CD4-positive, alpha-beta T cell treated with Interleukin-4 for 4 hours (primary cell): ENCODE data around the gene ASCL2.

Source experiments
- DNase-seq: peaks from one replicate; pipeline ENCODE4 v3.0.0-alpha.2; 2020

Gene ASCL2

DNA sequence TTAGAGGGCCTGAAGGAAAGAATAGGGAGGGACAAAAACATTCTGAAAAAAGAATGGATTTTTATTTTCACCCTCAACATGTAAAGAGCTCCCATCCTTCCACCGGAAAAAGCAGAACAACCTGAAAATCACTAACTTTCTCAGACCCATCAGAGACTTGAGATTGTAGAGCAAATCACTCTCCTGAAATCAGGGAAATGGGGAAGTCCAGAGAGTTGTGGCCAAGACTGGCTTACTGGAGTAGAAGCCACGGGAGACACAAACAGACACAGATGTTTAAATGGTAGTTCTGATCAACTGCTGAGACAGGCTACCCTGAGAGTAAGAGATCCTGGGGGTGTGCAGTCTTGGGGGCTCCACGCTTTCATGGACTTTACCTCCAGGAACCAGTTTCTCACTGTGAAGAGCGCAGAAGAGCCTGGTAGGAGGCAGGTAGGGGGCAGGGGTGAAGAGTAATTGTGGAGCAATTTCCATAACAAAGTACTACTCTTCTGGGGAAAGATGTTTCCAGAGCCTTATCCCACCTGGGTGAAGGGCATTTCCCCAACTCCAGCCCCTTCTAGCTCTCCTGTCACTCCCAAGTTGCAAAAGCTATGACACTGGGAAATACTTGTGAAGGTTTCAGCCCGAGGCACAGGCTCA lies 47.1 kb downstream of the ASCL2 start:
- DNase-seq: no peak

GRCh38 chr11:2222451-2222850 lies 47.9 kb downstream of the ASCL2 start:
- DNase-seq: no peak

GRCh38 chr11:2221591-2221990 lies 48.8 kb downstream of the ASCL2 start:
- no peak for DNase-seq

- no peak for DNase-seq
Measured at GRCh38 chr11:2221024-2221423, 49.4 kb downstream of the ASCL2 start.

- DNase-seq: no peak
Measured at GRCh38 chr11:2220173-2220771, 50.1 kb downstream of the ASCL2 start.

DNA sequence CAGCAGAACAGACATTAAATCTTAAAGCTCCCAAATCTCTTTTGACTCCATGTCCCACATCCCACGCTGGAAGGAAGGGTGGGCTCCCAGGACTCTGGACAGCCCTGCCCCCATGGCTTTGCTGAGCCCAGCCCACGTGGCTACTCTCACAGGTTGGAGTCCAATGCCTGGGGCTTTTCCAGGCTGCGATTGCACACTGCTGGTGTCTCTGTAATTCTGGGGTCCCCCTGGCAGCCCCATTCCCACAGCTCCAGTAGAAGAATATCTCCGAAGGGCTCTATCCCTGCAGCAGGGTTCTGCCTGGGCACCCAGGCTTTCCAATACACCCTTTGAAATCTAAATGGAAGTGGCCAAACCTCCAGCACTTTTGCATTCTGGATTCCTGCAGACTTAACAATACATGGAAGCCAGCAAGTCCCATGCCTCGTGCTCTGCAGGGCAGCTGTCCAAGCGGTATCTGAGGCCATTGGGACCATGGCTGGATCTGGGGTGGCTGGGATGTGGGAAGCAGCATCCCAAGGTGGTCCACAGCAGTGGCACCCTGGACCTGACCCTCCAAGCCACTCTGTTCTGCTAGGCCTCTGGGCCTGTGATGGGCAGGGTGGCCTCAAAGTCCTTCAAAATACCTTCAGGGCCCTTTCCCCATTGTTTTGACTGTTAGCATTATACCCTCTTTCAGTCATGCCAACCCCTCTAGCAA lies 50.9 kb downstream of the ASCL2 start:
- no peak for DNase-seq
